ENCODE results near the gene FOXK1. TPM values are rescaled to one million over a fixed set of nuclear protein-coding genes. Genes with fewer than 3 reads are reported as not detected.
"Not testable (repeated sequence)": the region's sequence is repeated elsewhere in the genome, so short reads cannot be mapped to it uniquely, and the experiment has no call there.

The FOXK1 gene
- polyA plus RNA-seq, 1 experiment = 3.3 TPM

DNA sequence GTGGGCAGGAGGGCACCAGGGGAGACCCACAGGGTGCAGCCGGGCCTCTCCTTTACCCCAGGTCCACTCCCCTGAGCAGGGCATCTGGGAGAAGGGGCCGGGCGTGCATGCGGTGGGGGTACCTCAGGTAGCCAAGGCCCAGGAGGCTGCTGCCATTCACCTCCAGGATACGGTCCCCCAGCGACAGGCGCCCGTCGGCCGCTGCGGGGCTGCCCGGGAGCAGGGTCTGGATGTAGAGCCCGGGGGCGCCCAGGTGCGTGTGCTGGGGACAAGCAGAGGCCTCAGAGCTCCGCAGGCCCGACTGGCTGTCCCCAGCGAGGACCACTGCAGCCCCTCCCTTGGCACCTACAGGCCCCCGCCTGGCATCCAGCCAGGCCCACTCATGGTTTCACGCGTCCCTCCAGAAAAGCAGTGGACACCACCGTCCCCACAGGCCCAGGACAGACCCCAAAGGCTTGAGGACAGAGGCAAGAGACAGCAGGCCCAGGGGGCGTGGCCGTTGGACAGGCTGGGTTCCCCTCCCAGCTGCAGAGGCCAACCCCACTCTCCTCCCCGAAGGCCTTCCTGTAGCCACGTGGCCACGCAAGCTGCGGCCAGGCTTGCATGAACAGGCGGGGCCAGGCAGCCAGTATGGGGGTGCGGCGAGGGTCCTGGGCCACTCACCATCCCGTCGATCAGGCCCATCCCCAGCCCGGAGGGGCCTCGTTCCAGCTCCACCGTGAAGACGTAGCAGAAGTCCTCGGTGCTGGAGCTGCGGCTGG lies 117.6 kb downstream of the FOXK1 start:
- TF ChIP-seq, protein P1, sequence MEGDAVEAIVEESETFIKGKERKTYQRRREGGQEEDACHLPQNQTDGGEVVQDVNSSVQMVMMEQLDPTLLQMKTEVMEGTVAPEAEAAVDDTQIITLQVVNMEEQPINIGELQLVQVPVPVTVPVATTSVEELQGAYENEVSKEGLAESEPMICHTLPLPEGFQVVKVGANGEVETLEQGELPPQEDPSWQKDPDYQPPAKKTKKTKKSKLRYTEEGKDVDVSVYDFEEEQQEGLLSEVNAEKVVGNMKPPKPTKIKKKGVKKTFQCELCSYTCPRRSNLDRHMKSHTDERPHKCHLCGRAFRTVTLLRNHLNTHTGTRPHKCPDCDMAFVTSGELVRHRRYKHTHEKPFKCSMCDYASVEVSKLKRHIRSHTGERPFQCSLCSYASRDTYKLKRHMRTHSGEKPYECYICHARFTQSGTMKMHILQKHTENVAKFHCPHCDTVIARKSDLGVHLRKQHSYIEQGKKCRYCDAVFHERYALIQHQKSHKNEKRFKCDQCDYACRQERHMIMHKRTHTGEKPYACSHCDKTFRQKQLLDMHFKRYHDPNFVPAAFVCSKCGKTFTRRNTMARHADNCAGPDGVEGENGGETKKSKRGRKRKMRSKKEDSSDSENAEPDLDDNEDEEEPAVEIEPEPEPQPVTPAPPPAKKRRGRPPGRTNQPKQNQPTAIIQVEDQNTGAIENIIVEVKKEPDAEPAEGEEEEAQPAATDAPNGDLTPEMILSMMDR (IDR thresholded peaks at IDR 0.05; ENCODE audit: insufficient read depth, low read depth, low read length) = no peak
- no peak for DNase-seq (ENCODE audit: low read depth)
- Histone ChIP-seq H3K4me3 (ENCODE audit: low read depth, low read length) (no peak overlapping the region), H3K36me3 (ENCODE audit: control insufficient read depth, insufficient read depth, low read length) (no peaks in the 10 kb centered on the region), H3K27me3 (ENCODE audit: control insufficient read depth, insufficient read depth, low read length) (no peaks in the 10 kb centered on the region)
- POLR2A ChIA-PET = no interaction called here
- CTCF ChIA-PET = interaction anchor here (0.6 to 4.2 kb wide), 8 partner anchors 13 to 292 kb away, joined by 3 to 51 read pairs (median 8); partner anchors contain the start of gene RADIL

DNA sequence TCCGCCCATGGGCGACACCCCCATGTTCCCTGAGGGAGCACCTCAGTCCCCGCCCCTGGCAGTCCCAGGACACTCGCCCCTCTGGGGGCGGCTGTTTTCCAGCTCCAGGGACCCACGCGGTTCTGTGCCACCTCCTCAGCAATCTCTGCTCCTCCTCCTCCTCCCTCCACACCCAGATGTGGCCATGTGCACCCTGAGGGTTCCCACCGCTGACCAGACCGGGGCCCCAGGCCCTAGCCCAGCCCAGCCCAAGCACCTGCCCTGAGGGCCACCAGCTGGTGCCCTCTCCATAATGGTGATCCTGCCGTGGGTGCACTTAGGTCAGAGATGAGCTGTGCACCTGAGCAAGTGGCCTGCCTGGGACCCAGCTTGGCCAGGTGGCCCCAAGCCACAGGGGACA lies 118.4 kb downstream of the FOXK1 start:
- H3K4me3 ChIP-seq (ENCODE audit: low read depth, low read length) = no peak overlapping the region
- POLR2A ChIA-PET = no interaction called here
- CTCF ChIA-PET = interaction anchor here (0.6 to 1.6 kb wide), 3 partner anchors 83 to 286 kb away, joined by 3 to 12 read pairs (median 8); partner anchors contain the start of gene RADIL
- no peak for DNase-seq (ENCODE audit: low read depth)
- TF ChIP-seq, protein P1 (IDR thresholded peaks at IDR 0.05; ENCODE audit: insufficient read depth, low read depth, low read length) = no peak
- no peaks in the 10 kb centered on the region for H3K27me3 ChIP-seq (ENCODE audit: control insufficient read depth, insufficient read depth, low read length)
- H3K36me3 ChIP-seq (ENCODE audit: control insufficient read depth, insufficient read depth, low read length) = no peaks in the 10 kb centered on the region

DNA sequence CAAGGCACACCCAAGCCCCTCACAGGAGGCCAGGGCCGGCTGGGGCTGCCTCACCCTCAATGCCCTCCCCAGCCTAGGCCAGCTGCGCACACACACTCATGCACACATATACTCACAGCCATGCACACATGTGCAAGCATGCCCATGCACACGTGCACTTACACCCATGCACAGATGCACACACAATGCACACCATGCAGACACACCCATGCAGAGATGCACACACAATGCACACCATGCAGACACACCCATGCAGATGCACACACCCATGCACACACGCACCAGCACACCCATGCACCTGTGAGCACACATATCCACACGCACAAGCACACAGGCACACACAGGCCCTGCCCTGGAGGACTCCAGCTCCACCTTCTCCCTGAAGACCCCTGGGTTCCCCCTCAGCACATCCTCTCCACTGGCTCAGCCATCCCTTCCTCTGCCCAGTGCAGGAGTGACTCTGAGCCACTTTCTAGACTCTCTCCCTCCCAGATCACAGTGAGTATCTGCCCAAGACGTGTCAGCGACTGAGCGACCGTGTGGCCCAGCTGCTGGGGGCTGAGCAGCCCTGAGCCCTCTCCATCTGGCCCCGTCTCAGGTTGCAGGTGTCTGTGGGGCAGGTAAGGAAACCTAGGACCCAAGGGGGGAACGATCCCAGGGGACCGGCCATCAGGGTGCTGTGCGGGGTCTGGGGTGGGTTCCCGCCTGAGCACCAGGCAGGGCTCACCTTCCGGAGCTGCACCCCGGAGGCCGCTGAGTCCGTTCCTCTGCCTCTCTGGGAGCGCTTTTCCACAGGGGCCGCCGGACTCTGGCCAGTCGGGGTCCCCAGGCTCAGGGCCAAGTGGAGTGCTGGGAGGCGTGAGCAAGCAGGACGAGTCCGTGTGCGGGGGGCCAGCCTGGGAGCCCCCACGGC lies 119.1 kb downstream of the FOXK1 start:
- no peak overlapping the region for H3K4me3 ChIP-seq (ENCODE audit: low read depth, low read length)
- CTCF ChIA-PET = interaction anchor here (0.6 to 1.6 kb wide), 4 partner anchors 82 to 285 kb away, joined by 3 to 12 read pairs (median 8); partner anchors contain the start of gene RADIL
- H3K36me3 ChIP-seq (ENCODE audit: control insufficient read depth, insufficient read depth, low read length) = no peaks in the 10 kb centered on the region
- POLR2A ChIA-PET = no interaction called here
- no peak for DNase-seq (ENCODE audit: low read depth)
- no peaks in the 10 kb centered on the region for H3K27me3 ChIP-seq (ENCODE audit: control insufficient read depth, insufficient read depth, low read length)
- TF ChIP-seq, protein P1 (IDR thresholded peaks at IDR 0.05; ENCODE audit: insufficient read depth, low read depth, low read length) = no peak

DNA sequence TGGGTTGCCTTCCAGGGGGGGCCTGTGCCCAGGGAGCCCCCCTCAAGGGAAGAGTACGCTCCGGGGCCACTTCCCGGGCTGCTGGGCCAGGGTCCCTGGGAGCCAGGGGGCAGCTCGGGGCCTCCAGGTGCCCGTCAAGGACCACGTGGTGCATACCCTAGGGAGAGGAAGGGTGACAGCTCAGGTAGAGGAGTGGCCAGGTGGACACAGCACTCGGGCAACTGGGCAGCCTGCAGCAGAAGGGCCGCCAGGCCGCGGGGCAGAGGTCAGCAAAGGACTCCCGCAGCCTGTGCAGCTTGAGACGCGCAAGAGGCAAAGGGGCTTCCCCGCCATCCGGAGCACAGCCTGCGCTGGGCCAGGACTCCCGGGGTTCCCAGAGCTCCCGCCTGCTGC lies 119.7 kb downstream of the FOXK1 start:
- CTCF ChIA-PET = interaction anchor here (1.2 kb wide), 1 partner anchor 284 kb away, joined by 7 read pairs; no protein-coding TSS in a partner anchor
- POLR2A ChIA-PET = no interaction called here
- TF ChIP-seq, protein P1 (IDR thresholded peaks at IDR 0.05; ENCODE audit: insufficient read depth, low read depth, low read length) = no peak
- DNase-seq (ENCODE audit: low read depth) = no peak
- no peak overlapping the region for H3K4me3 ChIP-seq (ENCODE audit: low read depth, low read length)
- no peaks in the 10 kb centered on the region for H3K36me3 ChIP-seq (ENCODE audit: control insufficient read depth, insufficient read depth, low read length)
- H3K27me3 ChIP-seq (ENCODE audit: control insufficient read depth, insufficient read depth, low read length) = no peaks in the 10 kb centered on the region

DNA sequence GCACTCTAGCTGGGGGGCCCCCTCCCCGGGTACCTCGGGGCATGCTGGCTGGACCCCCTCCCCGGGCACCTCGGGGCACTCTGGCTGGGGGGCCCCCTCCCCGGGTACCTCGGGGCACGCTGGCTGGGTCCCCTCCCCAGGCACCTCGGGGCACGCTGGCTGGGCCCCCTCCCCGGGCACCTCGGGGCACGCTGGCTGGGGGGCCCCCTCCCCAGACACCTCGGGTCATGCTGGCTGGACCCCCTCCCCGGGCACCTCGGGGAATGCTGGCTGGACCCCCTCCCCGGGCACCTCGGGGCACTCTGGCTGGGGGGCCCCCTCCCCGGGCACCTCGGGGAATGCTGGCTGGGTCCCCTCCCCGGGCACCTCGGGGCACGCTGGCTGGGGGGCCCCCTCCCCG lies 120.5 kb downstream of the FOXK1 start:
- H3K27me3 ChIP-seq (ENCODE audit: control insufficient read depth, insufficient read depth, low read length); DNase-seq (ENCODE audit: low read depth); CTCF ChIA-PET; POLR2A ChIA-PET; H3K36me3 ChIP-seq (ENCODE audit: control insufficient read depth, insufficient read depth, low read length); H3K4me3 ChIP-seq (ENCODE audit: low read depth, low read length): not testable (repeated sequence)
